NCI-H510A (cell line): ENCODE results near the gene DENND4A.
"Not testable (repeated sequence)": the region's sequence is repeated elsewhere in the genome, so short reads cannot be mapped to it uniquely, and the experiment has no call there.

Experiments
- DNase-seq: peaks from one replicate; lab custom pipeline; 2025; lab: John Stamatoyannopoulos, UW

The DENND4A gene

DNA sequence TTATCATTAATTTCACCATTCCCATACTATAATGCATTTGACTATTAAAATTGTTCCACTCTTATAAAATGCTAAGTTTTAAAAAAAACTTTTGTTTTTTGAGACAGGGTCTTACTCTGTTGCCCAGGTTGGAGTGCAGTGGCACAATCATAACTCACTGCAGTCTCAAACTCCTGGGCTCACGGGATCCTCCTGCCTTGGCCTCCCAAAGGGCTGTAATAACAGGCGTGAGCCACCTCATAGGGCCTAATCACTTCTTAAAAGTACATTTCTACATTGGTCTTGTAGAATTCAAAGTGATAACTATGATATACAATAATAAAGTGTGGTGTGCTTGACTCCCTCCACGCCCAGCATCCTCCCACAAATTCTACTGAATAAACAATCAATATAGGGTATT is 3.0 kb downstream of the DENND4A start:
- DNase-seq = no peak

DNA sequence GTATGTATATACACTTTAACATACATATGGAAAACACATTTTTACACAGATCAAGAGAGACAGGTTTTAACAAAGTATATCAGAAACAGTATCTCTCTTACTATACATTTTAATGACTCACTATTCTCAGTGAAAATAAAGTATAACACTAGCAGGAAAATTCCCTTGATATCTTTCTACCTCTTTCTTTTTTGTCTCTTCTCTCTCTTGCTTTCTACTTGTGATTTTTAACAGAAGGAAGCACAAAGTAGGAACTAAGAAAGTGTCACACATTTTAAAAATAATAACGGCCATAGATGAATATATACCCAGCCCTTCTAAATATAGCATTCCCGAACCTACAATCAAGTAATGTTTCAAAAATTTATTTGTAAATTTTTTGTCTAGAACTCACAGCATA is 4.8 kb downstream of the DENND4A start:
- DNase-seq = no peak

DNA sequence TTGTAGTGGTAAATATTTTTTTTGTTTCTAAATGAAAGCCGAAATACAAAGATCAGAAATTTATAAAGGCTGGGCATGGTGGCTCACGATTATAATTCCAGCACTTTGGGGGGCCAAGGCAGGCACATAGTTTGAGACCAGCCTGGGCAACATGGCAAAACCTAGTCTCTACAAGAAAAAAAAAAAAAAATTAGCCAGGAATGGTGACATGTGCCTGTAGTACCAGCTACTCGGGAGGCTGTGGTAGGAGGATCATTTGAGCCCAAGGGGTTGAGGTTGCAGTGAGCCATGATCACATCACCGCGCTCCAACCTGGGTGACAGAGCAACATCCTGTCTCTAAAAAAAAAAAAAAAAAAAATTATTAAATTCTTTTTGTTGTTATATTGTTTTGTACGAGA is 6.9 kb downstream of the DENND4A start:
- DNase-seq = no peak

DNA sequence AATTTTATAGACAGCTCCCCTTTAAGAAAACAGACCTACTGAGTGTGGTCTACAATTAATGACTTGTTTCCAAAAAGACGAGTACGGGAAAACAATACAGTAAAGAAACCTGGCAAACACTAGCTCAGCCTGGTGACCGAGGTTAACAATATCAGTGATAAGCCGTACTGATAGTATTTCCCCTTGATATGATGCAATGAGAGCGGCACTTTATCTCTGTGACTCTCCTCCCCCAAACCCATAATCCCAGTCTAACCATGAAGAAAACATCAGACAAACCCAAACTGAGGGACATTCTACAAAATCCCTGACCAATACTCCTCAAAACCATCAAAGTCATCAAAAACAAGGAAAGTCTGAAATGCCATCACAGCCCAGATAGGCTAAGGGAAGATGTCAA is 8.2 kb downstream of the DENND4A start:
- no peak for DNase-seq

DNA sequence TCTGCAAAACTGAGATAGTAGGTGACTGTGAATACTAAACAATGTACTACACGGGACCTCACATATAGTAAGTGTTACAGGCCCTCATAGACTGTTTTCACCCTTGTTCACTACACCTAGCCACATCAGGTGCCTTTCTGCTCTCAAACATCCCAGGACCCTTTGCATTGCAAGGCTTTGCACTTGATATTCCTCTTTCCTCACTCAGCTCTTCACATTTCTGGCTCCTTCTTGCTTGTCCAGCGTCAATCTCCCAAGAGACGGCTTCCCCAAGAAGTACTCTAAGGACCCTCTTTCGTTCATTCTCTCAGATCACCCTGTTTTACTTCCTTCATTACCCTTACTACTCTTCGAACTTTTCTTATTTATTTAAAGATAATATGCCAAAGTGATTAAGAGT is 10.0 kb downstream of the DENND4A start:
- DNase-seq = no peak

DNA sequence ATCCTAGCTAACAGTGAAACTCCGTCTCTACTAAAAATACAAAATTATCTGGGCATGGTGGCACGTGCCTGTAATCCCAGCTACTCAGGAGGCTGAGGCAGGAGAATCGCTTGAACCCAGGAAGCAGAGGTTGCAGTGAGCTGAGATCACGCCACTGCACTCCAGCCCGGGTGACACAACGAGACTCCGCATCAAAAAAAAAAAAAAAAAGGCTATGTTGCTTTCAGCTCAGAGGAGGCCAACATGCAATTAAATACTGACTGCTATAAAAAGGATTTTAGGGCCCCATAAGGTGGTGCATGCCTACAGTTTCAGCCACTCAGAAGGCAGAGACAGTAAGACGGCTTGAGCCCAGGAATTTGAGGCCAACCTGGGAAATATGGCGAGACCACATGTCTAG is 13.4 kb downstream of the DENND4A start:
- not testable (repeated sequence) for DNase-seq

DNA sequence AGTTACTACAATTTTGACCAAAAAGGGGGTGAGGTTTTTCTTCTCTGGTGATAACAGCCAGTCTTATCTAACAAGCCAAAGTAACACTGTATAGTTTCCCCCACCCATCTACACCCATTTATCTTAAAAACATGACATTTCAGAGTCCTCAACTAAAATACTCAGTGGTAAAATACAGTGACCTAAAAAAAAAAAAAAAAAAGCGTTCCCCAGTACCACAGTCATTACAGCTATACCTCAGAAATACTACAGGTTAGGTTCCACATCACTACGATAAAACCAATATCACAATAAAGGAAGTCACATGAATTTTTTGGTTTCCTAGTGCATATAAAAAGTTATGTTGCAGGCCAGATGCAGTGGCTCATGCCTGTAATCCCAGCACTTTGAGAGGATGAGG is 13.8 kb downstream of the DENND4A start:
- DNase-seq = no peak

DNA sequence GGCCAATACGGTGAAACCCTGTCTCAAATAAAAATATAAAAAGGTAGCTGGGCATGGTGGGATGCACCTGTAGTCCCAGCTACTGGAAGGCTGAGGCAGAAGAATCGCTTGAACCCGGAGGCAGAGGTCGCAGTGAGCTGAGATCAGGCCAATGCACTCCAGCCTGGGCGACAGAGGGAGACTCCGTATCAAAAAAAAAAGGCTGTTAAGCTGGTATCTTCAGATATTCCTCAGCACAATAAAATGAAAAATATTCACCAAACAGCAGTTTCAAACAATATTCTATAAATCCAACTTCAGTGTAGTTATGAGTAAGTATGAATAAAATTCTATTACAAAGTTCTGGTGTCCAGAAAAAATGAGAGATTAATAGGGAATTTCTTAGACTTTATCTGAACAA is 14.2 kb downstream of the DENND4A start:
- no peak for DNase-seq

DNA sequence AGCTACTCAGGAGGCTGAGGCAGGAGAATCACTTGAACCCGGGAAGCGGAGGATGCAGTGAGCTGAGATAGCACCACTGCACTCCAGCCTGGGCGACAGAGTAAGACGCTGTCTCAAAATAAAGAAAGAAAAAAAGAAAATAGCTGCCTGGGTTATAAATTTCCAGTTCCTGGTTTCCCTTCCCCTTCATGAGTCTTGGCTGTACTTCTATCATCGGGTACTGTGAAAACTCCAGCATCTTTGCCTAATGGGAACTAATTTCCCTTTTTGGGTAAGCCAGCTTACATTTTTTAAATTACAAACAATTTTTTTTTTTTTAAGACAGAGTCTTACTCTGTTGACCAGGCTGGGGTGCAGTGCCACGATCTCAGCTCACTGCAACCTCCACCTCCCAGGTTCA is 15.0 kb downstream of the DENND4A start:
- DNase-seq = no peak

DNA sequence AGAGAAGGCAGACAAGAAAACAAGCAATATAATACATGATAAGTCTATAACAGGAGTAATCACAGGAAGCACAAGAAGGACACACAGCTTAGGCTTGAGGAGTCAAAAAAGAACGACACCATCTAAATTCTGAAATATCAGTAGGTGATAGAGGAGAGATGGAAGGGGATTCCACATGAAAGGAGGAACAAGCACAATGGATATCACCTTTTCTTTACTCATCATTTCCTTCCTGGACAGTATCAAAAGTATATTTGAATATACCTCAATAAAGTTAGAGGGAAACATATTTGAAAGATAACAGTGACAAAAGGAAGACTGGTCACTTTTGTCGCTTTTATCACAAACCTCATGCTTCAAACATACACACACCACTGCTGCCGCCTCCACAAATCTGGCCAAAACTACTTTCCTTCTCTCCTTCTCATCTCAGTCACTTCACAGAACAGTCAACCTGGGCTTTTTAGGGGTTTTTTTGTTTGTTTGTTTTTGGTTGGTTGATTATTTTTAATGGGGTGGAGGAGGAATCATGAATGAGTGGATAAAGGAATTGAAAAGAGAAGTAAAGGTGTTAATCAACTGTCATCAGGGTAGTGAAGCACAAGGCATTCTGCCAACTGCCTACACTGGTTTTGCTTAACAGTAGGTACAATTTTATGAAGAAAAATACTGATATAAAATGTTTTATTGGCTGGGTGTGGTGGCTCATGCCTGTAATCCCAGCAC is 18.5 kb downstream of the DENND4A start:
- no peak for DNase-seq

DNA sequence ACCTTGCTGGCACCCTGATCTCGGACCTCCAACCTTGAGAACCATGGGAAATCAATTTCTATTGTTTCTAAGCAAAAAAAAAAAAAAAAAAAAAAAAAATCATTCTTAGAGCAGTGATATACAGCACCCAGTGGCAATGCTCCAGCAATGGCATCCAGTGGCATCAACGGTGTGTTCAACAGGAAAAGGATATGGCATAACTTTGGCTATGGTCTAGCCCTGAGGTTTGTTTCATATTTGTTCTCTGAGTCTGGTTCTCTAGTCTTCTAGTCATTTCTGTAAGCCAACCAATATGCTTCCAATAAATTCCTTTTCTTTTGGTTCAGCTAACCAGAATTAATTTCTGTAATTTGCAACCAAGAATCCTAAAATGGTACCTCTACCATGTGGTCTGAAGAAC is 19.2 kb downstream of the DENND4A start:
- no peak for DNase-seq

DNA sequence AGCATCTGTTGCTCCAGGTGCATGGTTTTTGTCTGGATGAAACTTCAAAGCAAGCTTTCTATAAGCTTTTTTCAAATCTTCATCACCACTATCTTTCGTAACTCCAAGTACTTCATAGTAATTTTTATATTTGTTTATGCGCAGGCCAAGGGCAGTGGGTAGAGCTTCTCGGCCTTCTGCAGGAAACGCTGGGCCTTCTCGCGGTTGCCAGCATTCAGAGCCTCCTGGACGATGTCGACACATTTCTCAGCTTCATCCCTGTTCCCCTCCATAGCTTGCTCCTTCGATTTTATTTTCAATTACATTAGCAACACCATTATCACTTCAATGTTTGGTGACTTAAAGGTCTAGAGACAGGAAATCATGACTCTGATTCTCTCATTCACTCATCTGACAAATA is 20.2 kb downstream of the DENND4A start:
- no peak for DNase-seq

DNA sequence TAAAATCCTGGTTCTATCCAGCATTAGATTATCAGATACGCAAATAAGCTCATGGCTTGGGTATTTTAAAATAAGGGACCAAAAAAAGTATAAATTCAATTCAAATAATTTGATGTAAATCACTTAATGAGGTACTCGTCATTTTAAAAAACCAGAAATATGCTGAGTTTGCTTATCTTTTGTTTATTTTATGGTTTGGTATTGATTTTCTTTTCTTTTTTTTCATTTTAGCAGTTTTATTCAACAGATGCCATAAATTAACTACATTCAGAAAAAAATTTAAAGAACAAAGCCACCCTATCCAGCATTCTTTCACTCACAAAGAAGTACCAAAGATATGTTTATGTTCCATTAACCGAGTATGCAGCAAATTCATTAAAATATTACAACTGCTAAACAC is 22.6 kb downstream of the DENND4A start:
- no peak for DNase-seq

DNA sequence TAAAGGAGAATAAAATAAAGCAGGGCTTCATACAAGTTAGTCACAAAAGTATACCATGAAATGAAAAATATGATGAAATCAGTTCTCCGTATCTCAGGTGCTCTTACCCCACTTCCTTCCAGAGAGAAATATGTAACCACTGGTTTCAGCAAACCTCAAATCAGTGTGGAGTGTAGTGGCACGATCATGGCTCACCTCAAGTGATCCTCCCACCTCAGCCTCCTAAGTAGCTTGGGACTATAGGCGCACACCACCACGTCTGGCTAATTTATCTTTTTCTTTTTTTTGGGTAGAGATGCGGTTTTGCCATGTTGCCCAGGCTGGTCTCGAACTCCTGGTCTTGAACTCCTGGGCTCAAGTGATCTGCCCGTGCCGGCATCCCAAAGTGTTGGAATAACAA is 24.2 kb downstream of the DENND4A start:
- no peak for DNase-seq

DNA sequence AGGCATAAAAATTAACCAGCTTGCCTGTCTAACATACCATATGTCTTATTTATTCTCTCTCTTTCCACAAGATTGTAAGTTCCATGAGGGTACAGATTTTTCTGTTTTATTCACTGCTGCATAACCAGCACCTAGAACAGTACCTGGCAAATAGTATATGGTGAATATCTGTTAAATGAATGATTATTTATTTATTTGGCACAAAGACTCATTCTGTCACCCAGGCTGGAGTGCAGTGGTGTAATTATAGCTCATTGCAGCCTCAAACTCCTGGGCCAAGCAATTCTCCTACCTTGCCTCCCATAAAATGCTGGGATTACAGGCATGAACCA is 24.9 kb downstream of the DENND4A start:
- DNase-seq = no peak

DNA sequence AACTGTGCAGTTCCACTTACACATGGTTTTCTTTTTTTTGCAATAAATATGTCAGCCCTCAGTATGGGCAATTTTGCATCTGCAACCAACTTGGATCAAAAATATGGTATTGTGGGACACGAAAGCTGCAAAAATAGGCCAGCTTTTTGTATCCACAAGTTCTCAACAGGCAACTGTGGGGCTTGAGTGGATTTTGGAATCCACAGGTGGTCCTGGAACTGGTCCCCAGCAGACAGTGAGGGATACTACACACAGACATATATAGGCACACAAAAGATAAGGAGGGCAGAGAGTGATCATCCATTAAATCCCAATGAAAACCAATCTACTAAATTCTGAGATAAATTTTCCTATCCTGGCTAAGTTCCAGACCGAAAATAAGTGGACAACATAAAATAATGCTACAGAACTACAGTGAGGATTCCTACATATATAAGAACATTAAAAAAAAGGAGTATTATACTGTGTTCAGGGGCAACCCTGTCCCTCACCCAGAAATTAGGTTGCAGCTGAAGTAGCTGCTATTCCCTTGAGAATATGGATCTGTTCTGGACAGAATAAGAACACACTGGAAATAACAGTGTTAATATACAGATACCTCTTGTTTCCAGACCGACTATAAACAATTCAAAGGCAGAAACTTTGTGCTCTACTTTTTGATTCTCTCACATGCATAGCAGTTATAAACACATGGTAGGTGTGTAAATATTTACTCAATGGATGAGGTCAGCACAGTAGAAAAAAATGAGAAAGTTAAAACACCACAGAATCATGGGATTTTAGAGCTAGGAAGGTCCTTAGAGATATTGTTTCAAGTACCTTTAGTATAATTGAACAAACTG is 25.4 kb downstream of the DENND4A start:
- no peak for DNase-seq

DNA sequence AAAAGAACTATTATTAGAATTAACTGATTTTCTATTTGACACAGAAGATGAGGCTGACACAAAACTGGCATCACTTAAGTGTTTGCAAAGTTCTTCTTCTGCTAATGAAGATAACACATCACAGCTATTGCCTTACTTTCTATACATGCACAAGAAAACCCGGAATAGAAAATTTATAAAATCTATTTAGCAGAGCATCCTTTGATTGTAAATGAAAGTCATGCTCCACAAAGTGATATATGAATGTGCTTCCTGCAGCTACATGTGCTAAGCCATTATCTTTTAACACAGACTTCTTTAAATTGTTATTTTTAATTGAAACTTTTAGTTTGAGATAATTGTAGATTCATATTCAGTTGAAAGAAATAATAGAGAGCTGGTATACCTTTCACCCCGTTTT is 27.0 kb downstream of the DENND4A start:
- DNase-seq = no peak

DNA sequence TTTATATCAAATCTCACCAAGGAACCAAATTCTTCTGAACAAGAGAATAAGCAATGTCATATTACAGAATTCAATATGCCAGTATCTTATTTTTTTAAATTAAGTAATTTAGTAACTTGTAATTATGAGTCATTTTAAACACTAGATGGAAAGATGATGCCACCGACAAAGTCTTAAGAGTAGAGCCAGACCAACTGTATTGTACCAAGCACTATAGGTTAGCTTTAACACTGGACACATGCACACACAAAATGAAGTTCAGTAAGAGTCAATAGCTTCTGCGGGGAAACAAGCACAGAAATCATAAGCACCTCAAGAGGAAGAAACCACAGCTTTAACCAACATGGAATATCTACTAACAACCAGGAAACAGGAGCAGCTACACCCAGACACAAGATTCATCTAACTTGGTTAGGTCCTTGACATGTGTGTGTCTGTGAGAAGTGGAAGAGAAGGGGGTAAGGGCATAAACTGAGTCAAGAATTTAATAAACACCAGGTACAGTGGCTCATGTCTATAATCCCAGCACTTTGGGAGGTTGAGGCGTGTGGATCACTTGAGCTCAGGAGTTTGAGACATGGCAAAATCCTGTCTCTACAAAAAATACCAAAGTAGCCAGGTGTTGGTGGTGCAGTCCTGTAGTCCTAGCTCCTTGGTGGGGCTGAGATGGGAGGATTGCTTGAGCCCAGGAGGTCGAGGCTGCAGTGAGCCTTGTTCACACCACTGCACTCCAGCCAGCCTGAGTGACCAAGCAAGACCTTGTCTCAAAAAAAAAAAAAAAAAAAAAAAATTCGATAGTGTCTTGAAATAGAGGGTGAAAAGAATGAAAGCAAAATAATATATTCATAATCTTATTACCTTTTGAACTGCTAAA is 28.9 kb downstream of the DENND4A start:
- DNase-seq = no peak

DNA sequence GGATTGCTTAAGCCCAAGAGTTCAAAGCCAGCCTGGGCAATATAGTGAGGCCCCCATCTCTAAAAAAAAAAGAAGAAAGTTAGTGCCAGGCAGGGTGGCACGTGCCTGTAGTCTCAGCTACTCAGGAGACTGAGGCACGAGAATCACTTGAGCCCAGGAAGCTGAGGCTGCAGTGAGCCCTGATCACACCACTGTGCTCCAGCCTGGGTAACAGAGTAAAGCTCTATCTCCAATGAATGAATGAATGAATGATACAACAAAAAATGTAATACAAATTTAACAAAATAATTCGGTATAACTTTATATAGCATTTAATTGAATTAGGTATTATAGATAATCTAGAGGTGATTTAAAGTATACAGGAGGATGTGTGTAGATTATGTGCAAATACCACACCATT is 29.7 kb downstream of the DENND4A start:
- DNase-seq = no peak

DNA sequence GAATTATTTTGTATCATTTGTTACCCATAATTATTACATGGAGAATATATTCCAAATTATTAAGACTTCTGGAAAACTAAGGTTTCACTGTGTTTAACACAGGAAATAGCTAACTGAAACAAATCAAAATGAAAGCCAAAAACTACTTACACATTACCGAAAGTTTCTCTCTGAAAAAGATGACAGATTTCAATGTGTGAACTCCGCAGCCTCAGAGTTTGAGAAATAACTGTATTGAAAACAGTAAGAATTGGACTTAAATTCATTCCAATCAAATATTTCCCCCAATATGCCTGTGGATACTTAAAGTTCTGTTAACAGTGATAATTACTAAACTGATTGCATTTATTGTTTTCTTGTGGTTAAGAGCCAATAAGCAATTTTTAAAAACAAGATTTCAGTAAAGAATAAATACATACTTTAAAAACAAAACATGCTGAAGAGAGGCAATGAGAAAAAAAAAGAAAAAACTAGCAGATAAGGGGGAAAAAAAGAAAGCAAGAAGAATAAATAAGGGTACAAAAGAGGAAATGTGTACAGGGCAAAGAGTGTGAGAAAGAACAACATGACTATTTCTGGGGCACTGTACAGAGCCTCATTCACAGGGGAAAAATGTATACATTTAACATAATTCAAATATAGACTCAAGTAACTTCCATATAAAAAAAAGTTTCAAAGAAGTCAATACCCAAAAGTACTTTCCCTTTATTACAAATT is 30.7 kb downstream of the DENND4A start:
- DNase-seq = no peak

DNA sequence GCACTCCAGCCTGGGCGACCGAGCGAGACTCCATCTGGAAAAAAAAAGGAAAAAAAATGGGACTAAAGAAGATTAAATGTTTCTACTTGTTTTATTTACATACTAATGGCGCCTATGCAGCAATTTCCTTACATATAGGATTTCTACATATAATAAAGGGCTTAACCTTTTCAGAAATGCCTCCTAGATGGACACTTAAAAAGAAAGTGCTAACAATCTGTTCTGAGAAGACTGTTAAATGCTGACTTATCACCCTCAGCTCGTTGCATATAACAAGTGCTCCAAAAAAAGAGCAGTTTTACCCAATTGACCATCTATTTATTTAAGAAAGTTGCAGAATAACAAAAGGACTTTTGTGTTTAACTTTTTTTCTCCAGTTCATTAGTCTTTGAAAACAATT is 32.7 kb downstream of the DENND4A start:
- no peak for DNase-seq

DNA sequence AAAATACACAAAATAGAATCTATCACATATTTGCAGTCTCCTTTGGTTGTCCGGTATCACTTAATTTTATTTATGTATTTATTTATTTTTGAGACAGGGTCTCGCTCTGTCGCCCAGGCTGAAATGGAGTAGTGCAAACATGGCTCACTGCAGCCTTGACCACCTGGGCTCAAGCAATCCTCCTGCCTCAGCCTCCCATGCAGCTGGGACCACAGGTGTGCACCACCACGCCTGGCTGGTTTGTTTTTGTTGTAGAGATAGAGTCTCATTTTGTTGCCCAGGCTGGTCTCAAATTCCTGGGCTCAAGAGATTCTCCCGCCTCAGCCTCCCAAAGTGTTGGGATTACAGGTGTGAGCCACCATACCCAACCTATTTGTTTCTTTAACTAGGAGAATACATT is 33.9 kb downstream of the DENND4A start:
- no peak for DNase-seq
